ENCODE measurements around the gene SLC39A6.
"Not testable (repeated sequence)": the region's sequence is repeated elsewhere in the genome, so short reads cannot be mapped to it uniquely, and the experiment has no call there.

SLC39A6 gene

DNA sequence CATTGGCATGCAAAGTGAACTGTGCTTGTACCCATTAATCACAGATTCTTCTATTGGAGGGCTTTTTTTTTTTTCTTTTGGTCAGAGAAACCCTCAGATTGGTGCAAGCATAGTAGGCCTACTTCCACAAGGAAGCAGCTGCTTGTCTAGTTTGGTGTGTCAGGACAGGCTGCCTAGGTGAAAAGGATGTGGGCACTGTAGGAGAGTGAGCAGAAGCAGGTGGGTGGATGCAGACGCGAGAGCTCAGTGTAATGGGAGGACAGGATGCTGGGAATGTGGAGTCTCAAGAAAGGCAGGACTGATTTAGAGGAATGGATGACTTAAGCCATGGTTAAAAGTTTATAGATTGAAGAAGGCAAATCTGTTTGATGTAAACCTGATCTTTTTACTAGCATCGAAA is 3.6 kb upstream of the SLC39A6 start:
- no peak for DNase-seq (ENCODE audit: low spot score)

DNA sequence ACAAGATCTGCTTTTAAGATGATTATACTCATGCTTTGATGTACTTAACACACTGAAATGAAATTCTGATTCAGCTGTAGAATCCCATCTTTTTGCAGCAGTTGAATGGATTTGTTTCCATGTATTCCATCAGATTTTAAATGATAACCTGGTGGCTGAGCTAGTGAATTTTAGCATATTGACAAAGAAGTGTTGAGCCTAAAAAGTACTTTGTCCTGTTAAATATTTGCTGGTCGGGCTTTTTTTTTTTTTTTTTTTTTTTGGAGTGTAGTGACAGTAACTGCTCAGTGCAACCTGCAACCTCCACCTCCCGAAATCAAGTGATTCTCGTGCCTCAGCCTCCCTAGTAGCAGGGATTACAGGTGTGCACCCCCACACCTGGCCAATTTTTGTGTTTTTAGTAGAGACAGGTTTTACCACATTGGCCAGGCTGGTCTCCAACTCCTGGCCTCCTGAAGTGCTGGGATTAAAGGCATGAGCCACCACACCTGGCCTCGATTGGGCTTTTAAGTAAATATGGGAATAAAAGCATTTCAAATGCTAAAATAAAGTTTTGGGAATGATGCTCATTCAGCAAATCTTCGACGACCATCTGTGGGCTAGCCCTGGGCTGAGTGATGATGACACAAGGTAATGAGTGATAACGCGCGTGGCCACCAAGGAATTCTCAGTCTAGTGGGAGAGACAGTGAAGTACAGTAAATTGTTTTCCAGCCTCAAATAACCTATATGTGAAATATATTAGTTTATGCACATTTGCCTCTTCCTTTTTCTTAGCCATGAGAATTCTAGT is 2.7 kb upstream of the SLC39A6 start:
- no peak for DNase-seq (ENCODE audit: low spot score)

GRCh38 chr18:36130883-36131653 is 1.9 kb upstream of the SLC39A6 start:
- no peak for DNase-seq (ENCODE audit: low spot score)

DNA sequence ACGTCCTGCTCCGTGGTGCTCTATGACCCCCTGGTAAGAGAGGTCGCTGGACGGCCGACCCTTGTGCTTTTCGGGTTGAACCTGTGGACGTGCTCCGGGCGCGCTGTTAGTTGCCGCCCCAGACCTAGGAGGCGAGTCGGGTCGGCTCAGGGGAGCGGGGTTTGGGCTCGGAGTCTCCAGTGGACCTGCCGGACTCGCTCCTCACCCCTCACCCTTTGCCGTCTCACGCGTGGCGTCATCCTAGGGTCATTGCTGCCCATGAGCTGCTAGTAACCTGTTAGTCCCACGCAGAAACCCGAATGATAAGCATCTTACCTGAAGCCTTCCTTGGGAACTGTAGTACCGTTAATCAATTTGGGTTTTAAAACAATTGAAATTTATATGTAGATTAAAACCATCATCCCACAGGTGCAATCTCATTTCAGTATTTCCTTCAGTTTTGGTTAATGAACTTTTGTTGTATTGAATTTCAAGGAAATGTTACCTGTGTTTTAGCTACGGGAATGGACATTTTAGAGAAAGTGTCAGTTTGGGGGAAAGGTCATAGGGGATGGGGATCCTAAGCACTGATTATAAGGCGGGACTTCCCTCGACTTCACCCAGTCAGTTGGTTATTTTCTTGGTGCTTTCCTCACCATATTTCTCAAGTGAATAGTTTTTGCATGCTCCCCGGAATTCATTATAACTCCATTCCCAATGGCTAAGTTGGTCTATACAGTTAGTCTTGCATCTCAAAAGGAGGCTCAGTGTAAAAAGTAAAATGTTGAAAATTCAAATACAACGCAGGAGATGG is 1.1 kb upstream of the SLC39A6 start:
- DNase-seq (ENCODE audit: low spot score) = no peak

- DNase-seq (ENCODE audit: low spot score) = no peak
These were observed 237 bp downstream of the SLC39A6 start for GRCh38 chr18:36128907-36129299.

GRCh38 chr18:36128530-36128870 is 640 bp downstream of the SLC39A6 start:
- DNase-seq (ENCODE audit: low spot score) = peak; percentile 11

DNA sequence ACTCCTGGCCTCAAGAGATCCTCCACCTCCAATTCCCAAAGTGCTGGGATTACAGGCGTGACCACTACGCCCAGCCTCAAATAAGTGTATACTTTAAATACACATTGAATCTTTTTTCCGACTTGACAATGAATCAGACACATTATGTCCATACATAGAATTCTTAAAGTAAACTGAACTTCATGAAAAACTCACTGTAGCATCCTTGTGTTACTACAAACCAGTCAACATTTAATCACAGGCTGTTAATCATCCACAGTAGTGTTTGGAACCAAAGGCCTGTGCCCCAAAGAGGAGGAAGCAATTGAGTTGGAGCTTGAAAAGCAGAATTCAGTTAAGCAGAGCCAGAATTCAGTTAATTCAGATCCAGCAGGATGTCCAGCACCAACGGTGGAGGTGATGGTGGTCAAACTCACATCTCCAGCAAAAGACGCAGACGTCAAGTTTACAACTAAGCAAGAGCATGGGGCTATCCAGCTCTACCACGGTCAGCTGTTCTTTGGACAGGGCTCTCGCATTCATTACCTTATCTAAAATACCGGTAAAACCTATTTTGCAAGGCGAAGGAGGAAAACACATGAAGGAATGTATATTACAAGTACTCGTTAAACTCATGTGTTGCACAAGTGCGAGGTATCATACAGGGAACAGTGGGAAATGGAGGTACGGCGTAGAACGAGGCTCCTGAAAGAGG is 1.2 kb downstream of the SLC39A6 start:
- DNase-seq (ENCODE audit: low spot score) = no peak

- no peak for DNase-seq (ENCODE audit: low spot score)
These were observed 2.5 kb downstream of the SLC39A6 start for GRCh38 chr18:36126668-36127067.

DNA sequence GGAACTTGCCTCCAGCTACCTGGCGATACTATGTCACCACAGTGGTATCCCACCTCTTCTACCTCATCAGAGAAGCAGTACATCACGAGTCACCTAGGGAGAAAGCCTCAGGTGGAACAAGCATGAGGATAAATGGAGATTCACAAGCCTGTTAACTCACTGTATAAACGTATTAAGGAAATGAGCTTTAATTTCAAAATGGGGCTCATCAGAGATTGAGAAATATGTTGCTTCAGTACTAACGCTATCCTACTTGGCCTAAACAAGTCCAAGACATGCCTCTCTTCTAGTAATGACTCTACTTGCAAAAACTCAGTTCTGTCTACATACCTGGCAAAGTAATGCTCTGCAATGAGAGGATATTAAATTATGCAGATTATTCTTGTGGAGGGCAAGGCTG is 4.3 kb downstream of the SLC39A6 start:
- DNase-seq (ENCODE audit: low spot score) = no peak

- no peak for DNase-seq (ENCODE audit: low spot score)
These were observed 8.8 kb downstream of the SLC39A6 start for GRCh38 chr18:36120297-36120696.

DNA sequence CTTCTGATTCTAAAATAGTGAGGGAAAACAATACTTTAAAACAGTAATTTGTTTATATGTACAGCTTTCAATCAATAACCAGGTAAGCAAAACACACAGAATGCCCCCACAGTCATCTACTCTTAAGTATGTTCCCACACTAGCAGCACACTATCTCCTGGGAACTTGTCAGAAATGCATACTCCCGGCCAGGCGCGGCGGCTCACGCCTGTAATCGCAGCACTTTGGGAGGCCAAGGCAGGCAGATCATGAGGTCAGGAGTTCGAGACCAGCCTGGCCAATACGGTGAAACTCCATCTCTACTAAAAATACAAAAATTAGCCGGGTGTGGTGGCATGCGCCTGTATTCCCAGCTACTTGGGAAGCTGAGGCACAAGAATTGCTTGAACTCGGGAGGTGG is 12.4 kb downstream of the SLC39A6 start:
- DNase-seq (ENCODE audit: low spot score) = not testable (repeated sequence)

DNA sequence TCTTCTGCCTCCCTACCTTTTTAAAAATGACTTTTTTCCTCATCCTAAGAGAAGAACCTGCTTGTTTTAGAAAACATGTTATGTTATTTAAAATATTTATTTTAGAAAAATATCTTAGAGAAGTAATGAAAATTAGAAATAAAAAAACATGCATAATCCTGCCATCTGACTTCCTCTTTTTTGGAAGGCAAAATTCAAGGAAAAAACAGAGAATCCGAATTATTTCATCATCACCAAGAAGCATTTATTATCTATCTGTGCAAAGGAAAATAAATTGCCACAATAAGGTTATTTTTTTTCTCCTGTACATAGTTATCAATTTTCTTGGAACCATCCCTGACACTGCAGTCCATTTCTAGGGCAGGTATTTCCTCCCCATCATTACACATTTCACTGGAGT is 14.4 kb downstream of the SLC39A6 start:
- no peak for DNase-seq (ENCODE audit: low spot score)

DNA sequence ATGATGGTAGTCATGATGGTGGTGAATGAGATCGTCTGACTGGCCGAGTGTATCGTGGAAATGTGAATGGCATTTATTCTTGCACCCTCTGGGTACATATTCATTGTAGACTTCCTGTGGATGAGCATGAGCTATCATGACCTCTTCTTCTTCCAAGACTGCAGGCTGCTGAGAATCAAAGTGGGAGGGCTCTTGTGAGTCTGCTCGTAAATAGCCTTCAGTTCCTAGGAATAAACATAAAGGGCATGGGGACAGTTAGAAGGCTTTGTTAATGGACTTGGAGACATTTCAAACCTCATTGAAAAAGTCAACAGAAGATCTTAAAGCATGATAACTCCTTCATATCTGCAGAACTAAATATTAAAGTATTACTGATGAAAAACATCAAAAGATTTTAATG is 14.9 kb downstream of the SLC39A6 start:
- DNase-seq (ENCODE audit: low spot score) = no peak

DNA sequence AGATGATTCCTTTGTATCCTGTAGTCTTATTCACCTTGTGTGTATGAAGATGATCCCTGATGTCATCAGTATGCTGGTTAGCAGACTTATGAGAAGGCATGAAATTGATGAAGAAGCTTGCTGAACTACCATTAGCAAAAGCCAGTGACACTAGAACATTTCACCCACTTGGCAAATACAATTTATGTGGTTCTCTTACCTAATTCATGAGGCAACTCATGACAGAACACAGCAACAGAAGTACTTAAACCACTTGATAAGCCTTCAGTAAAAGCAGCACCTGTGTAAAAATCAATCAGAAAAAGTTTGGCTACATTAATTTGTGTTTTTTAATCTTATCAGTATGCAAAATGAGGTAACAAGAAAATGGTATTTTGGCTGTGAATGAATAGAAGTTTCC is 16.8 kb downstream of the SLC39A6 start:
- DNase-seq (ENCODE audit: low spot score) = no peak

DNA sequence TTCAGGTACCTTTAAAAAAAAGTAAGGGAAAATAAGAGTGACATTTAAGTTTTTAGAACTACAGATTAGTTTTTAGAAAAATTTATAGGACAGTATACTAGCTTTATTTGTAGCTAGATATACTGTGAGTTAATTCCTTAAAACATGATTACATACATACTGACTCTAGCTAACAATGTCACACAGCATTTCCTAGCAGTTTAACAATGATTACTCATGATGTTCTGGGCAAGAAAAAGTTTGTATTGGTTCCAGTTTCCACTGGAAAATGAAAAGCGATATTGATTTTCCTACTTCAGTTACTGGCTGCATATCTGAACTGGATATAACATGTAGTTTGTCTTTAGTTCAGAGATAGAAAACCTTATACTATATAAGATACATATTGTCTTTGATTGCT is 19.4 kb downstream of the SLC39A6 start:
- DNase-seq (ENCODE audit: low spot score) = no peak

DNA sequence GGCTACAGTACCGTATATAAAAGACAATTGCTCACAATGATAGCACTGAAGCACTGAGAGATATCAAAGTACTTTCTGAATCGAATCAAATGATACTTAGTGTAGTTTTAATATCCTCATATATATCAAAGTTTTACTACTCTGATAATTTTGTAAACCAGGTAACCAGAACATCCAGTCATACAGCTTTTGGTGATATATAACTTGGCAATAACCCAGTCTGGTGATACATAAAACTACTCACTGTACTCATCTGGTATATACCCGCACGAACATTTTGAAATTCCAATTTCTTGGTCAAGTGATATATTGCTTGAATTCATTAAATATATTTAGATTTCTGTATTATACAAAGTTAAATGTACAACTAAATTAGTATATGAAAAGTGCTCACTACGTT is 20.5 kb downstream of the SLC39A6 start:
- DNase-seq (ENCODE audit: low spot score) = no peak

DNA sequence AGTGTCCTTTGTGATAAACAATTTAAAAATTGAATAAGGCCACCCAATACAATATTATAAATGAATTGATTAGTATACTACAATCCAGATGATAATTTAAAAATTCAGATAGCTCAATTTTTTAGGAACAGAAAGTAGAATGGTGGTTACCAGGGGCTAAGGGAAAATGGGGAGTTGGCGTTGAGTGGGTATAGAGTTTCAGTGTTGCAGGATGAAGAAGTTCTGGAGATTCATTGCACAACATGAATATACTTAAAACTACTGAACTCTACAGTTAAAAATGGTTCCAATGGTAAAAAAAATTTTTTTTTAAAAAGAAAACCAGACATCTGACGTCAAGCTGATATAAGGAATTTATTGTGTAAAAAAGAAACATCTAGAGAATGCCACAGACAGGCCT is 20.9 kb downstream of the SLC39A6 start:
- DNase-seq (ENCODE audit: low spot score) = no peak

- no peak for DNase-seq (ENCODE audit: low spot score)
These were observed 21.7 kb downstream of the SLC39A6 start for GRCh38 chr18:36107477-36107876.

DNA sequence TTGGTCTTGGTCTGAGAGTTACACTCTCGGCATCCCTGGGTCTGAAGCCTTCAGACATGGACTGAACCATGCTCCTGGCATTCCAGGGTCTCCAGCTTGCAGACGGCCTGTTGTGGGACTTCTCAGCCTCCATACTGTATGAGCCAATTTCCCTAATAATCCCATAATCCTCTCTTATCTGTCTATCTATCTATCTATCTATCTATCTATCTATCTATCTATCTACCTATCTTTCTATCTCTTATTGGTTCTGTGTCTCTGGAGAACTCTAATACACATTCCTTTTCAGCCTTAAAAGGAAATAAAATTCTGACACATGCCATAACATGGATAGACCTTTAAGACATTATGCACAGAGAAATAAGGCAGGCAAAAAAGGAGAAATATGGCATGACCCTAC is 24.4 kb downstream of the SLC39A6 start:
- no peak for DNase-seq (ENCODE audit: low spot score)

- no peak for DNase-seq (ENCODE audit: low spot score)
These were observed 27.2 kb downstream of the SLC39A6 start for GRCh38 chr18:36101943-36102342.

- no peak for DNase-seq (ENCODE audit: low spot score)
These were observed 29.8 kb downstream of the SLC39A6 start for GRCh38 chr18:36099311-36099710.

DNA sequence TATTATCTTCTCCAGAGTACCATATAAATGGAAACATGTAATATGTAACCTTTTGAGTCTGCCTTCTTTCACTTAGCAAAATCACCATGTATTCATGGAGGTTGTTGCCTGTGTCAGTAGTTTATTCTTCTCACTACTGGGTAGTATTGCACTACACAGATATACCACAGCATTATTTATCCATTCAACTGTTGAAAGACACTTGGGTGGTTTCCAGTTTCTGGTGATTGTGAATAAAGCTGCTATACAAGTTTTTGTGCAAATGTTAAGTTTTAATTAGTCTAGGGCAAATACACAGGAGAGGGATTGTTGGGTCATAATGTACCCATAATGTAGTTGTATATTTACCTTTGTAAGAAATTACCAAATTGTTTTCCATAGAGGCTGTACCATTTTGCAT is 32.2 kb downstream of the SLC39A6 start:
- no peak for DNase-seq (ENCODE audit: low spot score)

Data from kidney capillary endothelial cell (primary cell).